Stimulated activated CD4-positive, alpha-beta T cell treated with anti-CD3 and anti-CD28 coated beads, Interleukin-2, amount 100 ng/mL, for 4 hours (primary cell): ENCODE results near the gene GPRC5C.

ENCODE experiments used
- DNase-seq: peaks from one replicate; pipeline ENCODE4 v3.0.0-alpha.2; 2020; ENCODE audit warnings: low read depth

GPRC5C gene

GRCh38 chr17:74407384-74407783 is 24.5 kb upstream of the GPRC5C start:
- DNase-seq = no peak

GRCh38 chr17:74408262-74408661 is 23.6 kb upstream of the GPRC5C start:
- DNase-seq = no peak

- no peak for DNase-seq
These were observed 23.1 kb upstream of the GPRC5C start for GRCh38 chr17:74408815-74409214.

GRCh38 chr17:74410001-74410443 is 21.9 kb upstream of the GPRC5C start:
- no peak for DNase-seq

- DNase-seq = no peak
These were observed 19.3 kb upstream of the GPRC5C start for GRCh38 chr17:74412581-74412980.

GRCh38 chr17:74413491-74413890 is 18.4 kb upstream of the GPRC5C start:
- no peak for DNase-seq

- DNase-seq = no peak
These were observed 17.4 kb upstream of the GPRC5C start for GRCh38 chr17:74414510-74414909.

GRCh38 chr17:74415608-74416396 is 16.1 kb upstream of the GPRC5C start:
- no peak for DNase-seq

GRCh38 chr17:74417178-74418045 is 14.5 kb upstream of the GPRC5C start:
- DNase-seq = no peak

- DNase-seq = no peak
These were observed 11.9 kb upstream of the GPRC5C start for GRCh38 chr17:74419928-74420411.

GRCh38 chr17:74424117-74424516 is 7.8 kb upstream of the GPRC5C start:
- no peak for DNase-seq

GRCh38 chr17:74424657-74425056 is 7.2 kb upstream of the GPRC5C start:
- DNase-seq = no peak

- DNase-seq = no peak
These were observed 5.3 kb upstream of the GPRC5C start for GRCh38 chr17:74426551-74427047.

GRCh38 chr17:74427048-74427762 is 4.7 kb upstream of the GPRC5C start:
- DNase-seq = no peak

GRCh38 chr17:74427763-74428153 is 4.1 kb upstream of the GPRC5C start:
- DNase-seq = no peak

- DNase-seq = no peak
These were observed 2.1 kb upstream of the GPRC5C start for GRCh38 chr17:74429604-74430384.

GRCh38 chr17:74430385-74430705 is 1.5 kb upstream of the GPRC5C start:
- DNase-seq = no peak

- no peak for DNase-seq
These were observed 951 bp upstream of the GPRC5C start for GRCh38 chr17:74430706-74431567.

GRCh38 chr17:74432424-74432690 is 469 bp downstream of the GPRC5C start:
- DNase-seq = no peak

GRCh38 chr17:74432766-74433391 is 991 bp downstream of the GPRC5C start:
- DNase-seq = no peak
